Measurements from ENCODE around the gene GBX1. TPM values are rescaled to one million over a fixed set of nuclear protein-coding genes. Genes with fewer than 3 reads are reported as not detected.

GBX1 gene
- total and polyA plus RNA-seq, 12 donors = not detected

DNA sequence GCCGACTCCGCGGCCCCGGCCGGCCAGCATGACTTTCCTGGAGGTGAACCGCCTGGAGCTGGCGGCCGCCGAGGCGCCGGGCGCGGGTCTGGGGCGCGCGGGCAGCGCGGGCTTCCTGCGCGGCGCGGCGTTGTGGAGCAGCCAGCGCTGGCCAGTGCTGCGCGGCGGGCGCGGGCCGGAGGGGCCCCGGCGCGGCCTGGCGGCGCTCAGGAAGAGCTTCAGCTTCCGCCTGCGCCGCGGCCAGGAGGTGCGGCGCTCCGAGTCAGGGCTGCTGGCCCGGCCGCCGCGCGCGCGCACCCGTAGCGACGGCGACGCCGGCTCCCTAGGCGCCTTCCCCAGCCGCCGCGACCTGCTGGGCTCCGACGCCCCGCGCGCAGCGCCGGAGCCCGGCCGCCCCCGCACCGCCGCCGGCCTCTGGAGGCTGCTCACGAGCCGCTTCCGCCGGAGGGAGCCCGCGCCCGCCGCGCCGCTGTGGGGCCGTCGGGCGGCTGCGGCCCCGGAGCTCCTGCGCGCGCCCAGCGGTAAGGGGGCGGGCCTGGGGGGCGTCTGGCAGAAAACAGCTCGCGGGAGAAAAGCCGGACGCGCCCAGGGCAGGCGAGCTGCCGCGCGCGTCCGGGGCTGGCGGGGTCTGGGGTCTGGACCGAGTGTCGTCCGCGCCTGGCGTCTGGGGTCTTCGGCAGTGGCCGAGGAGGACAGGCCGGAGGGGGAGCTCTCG lies 52.2 kb downstream of the GBX1 start:
- peaks cover 0 to 7% of the 10 kb centered on the region in 2 donors for H3K4me1 ChIP-seq (replicated peaks in 1 of 2)
- no peak overlapping the region for H3K4me3 ChIP-seq
- H3K9me3 ChIP-seq (replicated peaks in 1 of 3) = no peaks in the 10 kb centered on the region
- 14 to 46% (median 33%) methylated on average over 3 to 114 of the region's 114 CpGs for WGBS, 4 donors
- intact Hi-C loops (cut with DNase I) = no loop called here
- no peak overlapping the region for H3K27ac ChIP-seq
- TF ChIP-seq POLR2A (IDR thresholded peaks at IDR 0.05) = no peak
- TF ChIP-seq, protein P1, sequence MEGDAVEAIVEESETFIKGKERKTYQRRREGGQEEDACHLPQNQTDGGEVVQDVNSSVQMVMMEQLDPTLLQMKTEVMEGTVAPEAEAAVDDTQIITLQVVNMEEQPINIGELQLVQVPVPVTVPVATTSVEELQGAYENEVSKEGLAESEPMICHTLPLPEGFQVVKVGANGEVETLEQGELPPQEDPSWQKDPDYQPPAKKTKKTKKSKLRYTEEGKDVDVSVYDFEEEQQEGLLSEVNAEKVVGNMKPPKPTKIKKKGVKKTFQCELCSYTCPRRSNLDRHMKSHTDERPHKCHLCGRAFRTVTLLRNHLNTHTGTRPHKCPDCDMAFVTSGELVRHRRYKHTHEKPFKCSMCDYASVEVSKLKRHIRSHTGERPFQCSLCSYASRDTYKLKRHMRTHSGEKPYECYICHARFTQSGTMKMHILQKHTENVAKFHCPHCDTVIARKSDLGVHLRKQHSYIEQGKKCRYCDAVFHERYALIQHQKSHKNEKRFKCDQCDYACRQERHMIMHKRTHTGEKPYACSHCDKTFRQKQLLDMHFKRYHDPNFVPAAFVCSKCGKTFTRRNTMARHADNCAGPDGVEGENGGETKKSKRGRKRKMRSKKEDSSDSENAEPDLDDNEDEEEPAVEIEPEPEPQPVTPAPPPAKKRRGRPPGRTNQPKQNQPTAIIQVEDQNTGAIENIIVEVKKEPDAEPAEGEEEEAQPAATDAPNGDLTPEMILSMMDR (IDR thresholded peaks at IDR 0.05) = no peak
- H3K36me3 ChIP-seq (replicated peaks in 1 of 2) = peaks cover 0 to 27% of the 10 kb centered on the region in 2 donors
- no peaks in the 10 kb centered on the region for H3K27me3 ChIP-seq
- DNase-seq = no peak

DNA sequence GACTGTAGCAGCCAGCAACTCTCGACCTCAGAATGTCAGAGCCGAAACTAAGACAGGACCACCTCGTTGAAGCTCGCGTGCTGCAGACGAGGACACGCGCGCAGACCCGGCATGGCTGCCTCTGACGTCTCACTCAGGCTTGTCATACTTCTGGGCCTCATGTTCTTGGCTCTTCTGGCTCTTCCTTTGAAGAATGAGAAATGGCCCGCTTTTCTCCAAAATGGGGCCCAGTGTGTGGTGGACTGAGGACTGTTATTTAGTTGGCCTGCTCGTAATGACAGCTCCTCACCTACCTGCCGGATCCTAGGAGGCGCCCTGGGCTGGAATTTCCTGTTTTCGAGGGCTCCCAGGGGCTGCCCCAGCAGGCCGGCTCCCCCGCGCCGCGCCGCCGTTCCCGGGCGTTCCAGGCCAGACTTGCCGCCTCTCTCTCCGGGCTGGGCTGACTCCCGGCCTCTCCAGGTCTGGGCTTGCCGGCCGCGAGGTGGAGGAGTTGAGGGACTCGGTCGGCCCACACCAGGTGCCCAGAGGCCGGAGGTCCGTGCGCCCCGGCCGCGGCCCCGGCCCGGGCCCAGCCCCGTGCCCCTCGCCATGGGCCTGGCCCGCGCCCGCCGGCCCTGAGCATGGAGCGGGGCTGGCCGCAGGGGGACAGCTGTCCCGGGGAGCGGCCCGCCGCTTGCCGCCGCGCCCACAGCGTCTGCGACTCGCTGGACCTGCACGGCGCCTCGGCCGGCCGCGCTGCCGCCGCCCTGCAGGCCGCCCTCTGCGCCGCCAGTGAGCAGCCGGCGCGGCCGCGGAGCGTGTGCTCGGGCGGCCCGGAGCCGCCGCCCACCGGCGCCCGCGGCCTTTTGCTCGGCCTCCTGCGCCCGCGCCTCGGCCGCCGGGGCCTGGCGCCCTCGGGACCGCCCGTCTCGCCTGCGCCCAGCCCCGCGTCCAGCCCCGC lies 53.1 kb downstream of the GBX1 start:
- Histone ChIP-seq H3K4me1 (replicated peaks in 1 of 2) (peaks cover 0 to 7% of the 10 kb centered on the region in 2 donors), H3K4me3 (no peak overlapping the region), H3K36me3 (replicated peaks in 1 of 2) (peaks cover 0 to 19% of the 10 kb centered on the region in 2 donors), H3K9me3 (replicated peaks in 1 of 3) (no peaks in the 10 kb centered on the region), H3K27me3 (no peaks in the 10 kb centered on the region), H3K27ac (peak overlapping the region in 1 of 5 donors; percentile 19)
- intact Hi-C loops (cut with DNase I) = loop anchor here (5.0 kb wide), 3 partner anchors 92 to 217 kb away; partner anchors contain the start of gene ATG9B (in 1 of the 2)
- DNase-seq = no peak
- TF ChIP-seq POLR2A (IDR thresholded peaks at IDR 0.05) = no peak
- TF ChIP-seq, protein P1 (IDR thresholded peaks at IDR 0.05) = no peak
- 39 to 83% (median 55%) methylated on average over 28 to 101 of the region's 101 CpGs for WGBS, 4 donors

DNA sequence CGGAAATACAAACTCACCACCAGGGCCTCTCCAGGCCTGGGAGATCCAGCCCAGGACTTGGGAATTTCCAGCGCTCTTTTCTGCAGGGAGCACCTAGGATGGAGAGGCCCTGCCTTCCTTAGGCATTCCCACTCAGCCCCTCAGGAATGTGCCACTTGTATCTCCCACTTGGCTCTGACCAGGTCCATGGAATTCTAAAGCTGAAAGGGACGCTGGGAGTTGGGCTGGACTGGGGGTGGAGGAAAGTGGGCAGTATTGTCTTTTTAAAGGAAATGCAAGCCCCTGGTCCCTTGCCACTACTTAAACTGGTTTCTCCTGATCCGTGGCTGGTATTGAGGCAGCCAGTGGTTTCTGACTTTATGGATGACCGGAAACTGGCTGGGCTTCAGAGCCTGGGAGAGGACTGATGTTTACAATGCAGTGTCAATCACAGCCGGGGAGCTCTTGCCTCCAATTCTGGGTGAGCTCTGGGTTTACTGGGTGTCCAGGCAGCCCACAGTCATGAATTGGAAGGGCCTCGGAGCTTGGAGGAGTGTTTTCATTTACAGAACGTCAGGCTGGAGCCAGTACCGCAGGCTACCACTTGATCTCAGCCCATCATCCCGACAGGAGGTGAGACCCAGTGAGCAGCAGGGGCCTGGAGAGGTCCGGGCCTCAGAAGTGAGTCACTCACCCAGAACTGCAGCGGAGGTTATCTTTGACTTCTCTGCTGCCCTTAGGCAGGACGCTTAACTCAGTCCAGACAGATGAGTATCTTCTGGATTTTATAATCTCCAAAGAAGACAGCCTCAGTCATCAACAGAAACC lies 53.9 kb downstream of the GBX1 start:
- Histone ChIP-seq H3K27me3 (no peaks in the 10 kb centered on the region), H3K9me3 (replicated peaks in 1 of 3) (no peaks in the 10 kb centered on the region), H3K36me3 (replicated peaks in 1 of 2) (peaks cover 0 to 10% of the 10 kb centered on the region in 2 donors), H3K4me3 (no peak overlapping the region), H3K4me1 (replicated peaks in 1 of 2) (peaks cover 0 to 7% of the 10 kb centered on the region in 2 donors), H3K27ac (peak overlapping the region in 2 of 5 donors; percentile 19 to 26)
- intact Hi-C loops (cut with DNase I) = loop anchor here (5.0 kb wide), 3 partner anchors 91 to 216 kb away; partner anchors contain the start of gene ATG9B (in 1 of the 2)
- TF ChIP-seq POLR2A (IDR thresholded peaks at IDR 0.05) = no peak
- TF ChIP-seq, protein P1 (IDR thresholded peaks at IDR 0.05) = no peak
- WGBS, 4 donors = 77 to 82% (median 80%) methylated on average over 7 to 13 of the region's 13 CpGs
- DNase-seq = no peak

Data from adrenal gland (tissue), 12 donors.